OCI-LY3 (cell line): ENCODE results near the gene CNPY1.

Source experiments
- H2AFZ ChIP-seq: fragments of 200-600, 300-600 bp; shearing (Covaris generic); 2 replicates; pipeline ENCODE4 v1.6.0; 2014; ENCODE audit warnings: antibody characterized with exemption, low read depth, low read length
- H3K27ac ChIP-seq: fragments of 200-600, 300-600 bp; sonication (generic); 2 replicates; pipeline ENCODE4 v1.5.1; 2014; ENCODE audit warnings: mild to moderate bottlenecking, low read length, moderate library complexity, mixed read lengths
- H3K27me3 ChIP-seq: fragments of 200-600, 300-600 bp; sonication (generic); 2 replicates; pipeline ENCODE4 v1.6.1; 2014; ENCODE audit warnings: low read depth, low read length, mixed read lengths
- H3K36me3 ChIP-seq: fragments of 200-600, 300-600 bp; sonication (generic); replicated peaks from 2 replicates; pipeline ENCODE3; 2014; ENCODE audit warnings: low read depth, low read length, mixed read lengths
- H3K4me1 ChIP-seq: fragments of 300-600, 200-600 bp; sonication (generic); 2 replicates; pipeline ENCODE4 v1.6.1; 2014; ENCODE audit warnings: low read length, mixed read lengths
- H3K4me2 ChIP-seq: fragments of 200-600, 300-600 bp; sonication (generic); 2 replicates; pipeline ENCODE4 v1.6.1; 2014; ENCODE audit warnings: low read length, mixed read lengths
- H3K4me3 ChIP-seq: fragments of 300-600, 200-600 bp; sonication (generic); 2 replicates; pipeline ENCODE4 v1.5.1; 2014; ENCODE audit warnings: antibody characterized with exemption, mild to moderate bottlenecking, low read length, moderate library complexity
- H3K79me2 ChIP-seq: fragments of 300-600, 200-600 bp; shearing (Covaris generic); 2 replicates; pipeline ENCODE4 v1.6.1; 2014; ENCODE audit warnings: mild to moderate bottlenecking, low read length, mixed read lengths
- H3K9ac ChIP-seq: fragments of 300-600, 200-600 bp; shearing (Covaris generic); 2 replicates; pipeline ENCODE4 v1.6.0; 2014; ENCODE audit warnings: mild to moderate bottlenecking, low read length, moderate library complexity
- H3K9me3 ChIP-seq: fragments of 200-600, 300-600 bp; shearing (Covaris generic); 2 replicates; pipeline ENCODE4 v1.6.1; 2014; ENCODE audit warnings: low read length, mixed read lengths; ENCODE audit not compliant: insufficient read depth
- H4K20me1 ChIP-seq: fragments of 200-600, 300-600 bp; sonication (generic); 2 replicates; pipeline ENCODE4 v1.6.1; 2016; ENCODE audit warnings: low read length, mixed read lengths; ENCODE audit not compliant: insufficient read depth
- CTCF ChIP-seq: fragments of 200-600, 300-600 bp; sonication (generic); IDR thresholded peaks from 2 replicates; pipeline ENCODE4 v1.5.1; 2014; ENCODE audit warnings: antibody characterized with exemption, low read length, low read depth
- EZH2phosphoT487 ChIP-seq: fragments of 200-600 bp; shearing (Covaris generic); IDR thresholded peaks from 2 replicates; pipeline ENCODE4 v1.6.1; 2018; ENCODE audit warnings: antibody characterized with exemption, mixed run types, low read depth

Gene CNPY1

GRCh38 chr7:155455776-155456737, 90.3 kb downstream of the CNPY1 start:
- no peaks in the 10 kb centered on the region for H3K4me1 ChIP-seq
- H3K9me3 ChIP-seq, result no peaks in the 10 kb centered on the region
- no peak overlapping the region for H2AFZ ChIP-seq
- H3K79me2 ChIP-seq, result no peaks in the 10 kb centered on the region
- H3K36me3 ChIP-seq, result no peaks in the 10 kb centered on the region
- no peak overlapping the region for H3K27ac ChIP-seq
- H4K20me1 ChIP-seq, result no peaks in the 10 kb centered on the region
- no peak overlapping the region for H3K4me2 ChIP-seq
- H3K9ac ChIP-seq, result no peak overlapping the region
- no peak for TF ChIP-seq EZH2phosphoT487
- no peak for TF ChIP-seq CTCF
- H3K4me3 ChIP-seq, result no peak overlapping the region
- H3K27me3 ChIP-seq, result peaks cover 15% of the 10 kb centered on the region

GRCh38 chr7:155455132-155455693, 91.1 kb downstream of the CNPY1 start:
- Histone ChIP-seq H3K4me1 (no peaks in the 10 kb centered on the region), H3K4me3 (no peak overlapping the region), H3K36me3 (no peaks in the 10 kb centered on the region), H3K9ac (no peak overlapping the region), H2AFZ (no peak overlapping the region), H3K27me3 (peaks cover 15% of the 10 kb centered on the region), H3K9me3 (no peaks in the 10 kb centered on the region), H3K27ac (no peak overlapping the region), H3K4me2 (no peak overlapping the region), H4K20me1 (no peaks in the 10 kb centered on the region), H3K79me2 (no peaks in the 10 kb centered on the region)
- TF ChIP-seq CTCF, result no peak
- TF ChIP-seq EZH2phosphoT487, result no peak

GRCh38 chr7:155454183-155455112, 91.9 kb downstream of the CNPY1 start:
- TF ChIP-seq EZH2phosphoT487 (no peak), CTCF (no peak)
- no peak overlapping the region for H3K4me2 ChIP-seq

More at GRCh38 chr7:155454183-155455112, 91.9 kb downstream of the CNPY1 start:
- Histone ChIP-seq H3K4me3 (no peak overlapping the region), H3K36me3 (no peaks in the 10 kb centered on the region), H3K9ac (no peak overlapping the region), H2AFZ (no peak overlapping the region), H3K27me3 (peaks cover 15% of the 10 kb centered on the region), H4K20me1 (no peaks in the 10 kb centered on the region), H3K4me1 (no peaks in the 10 kb centered on the region), H3K79me2 (no peaks in the 10 kb centered on the region), H3K27ac (no peak overlapping the region), H3K9me3 (no peaks in the 10 kb centered on the region)
